Measurements from ENCODE around the gene FOXP1. TPM values are rescaled to one million over a fixed set of nuclear protein-coding genes. Genes with fewer than 3 reads are reported as not detected.

The FOXP1 gene
- total RNA-seq, 1 donor from 2014 or later: 33.2 TPM

GRCh38 chr3:71095511-71096291 is 487.8 kb downstream of the FOXP1 start:
- Histone ChIP-seq H3K4me3 (ENCODE audit: low read depth, low read length) (no peak overlapping the region), H3K36me3 (ENCODE audit: control insufficient read depth, insufficient read depth, low read length) (no peaks in the 10 kb centered on the region), H3K27me3 (ENCODE audit: control insufficient read depth, insufficient read depth, low read length) (no peaks in the 10 kb centered on the region)
- FAIRE-seq (no peak), DNase-seq (ENCODE audit: low read depth) (peak; percentile 64)
- TF ChIP-seq, protein P1, sequence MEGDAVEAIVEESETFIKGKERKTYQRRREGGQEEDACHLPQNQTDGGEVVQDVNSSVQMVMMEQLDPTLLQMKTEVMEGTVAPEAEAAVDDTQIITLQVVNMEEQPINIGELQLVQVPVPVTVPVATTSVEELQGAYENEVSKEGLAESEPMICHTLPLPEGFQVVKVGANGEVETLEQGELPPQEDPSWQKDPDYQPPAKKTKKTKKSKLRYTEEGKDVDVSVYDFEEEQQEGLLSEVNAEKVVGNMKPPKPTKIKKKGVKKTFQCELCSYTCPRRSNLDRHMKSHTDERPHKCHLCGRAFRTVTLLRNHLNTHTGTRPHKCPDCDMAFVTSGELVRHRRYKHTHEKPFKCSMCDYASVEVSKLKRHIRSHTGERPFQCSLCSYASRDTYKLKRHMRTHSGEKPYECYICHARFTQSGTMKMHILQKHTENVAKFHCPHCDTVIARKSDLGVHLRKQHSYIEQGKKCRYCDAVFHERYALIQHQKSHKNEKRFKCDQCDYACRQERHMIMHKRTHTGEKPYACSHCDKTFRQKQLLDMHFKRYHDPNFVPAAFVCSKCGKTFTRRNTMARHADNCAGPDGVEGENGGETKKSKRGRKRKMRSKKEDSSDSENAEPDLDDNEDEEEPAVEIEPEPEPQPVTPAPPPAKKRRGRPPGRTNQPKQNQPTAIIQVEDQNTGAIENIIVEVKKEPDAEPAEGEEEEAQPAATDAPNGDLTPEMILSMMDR (IDR thresholded peaks at IDR 0.05; ENCODE audit: insufficient read depth, low read length, severe bottlenecking): no peak

- FAIRE-seq (no peak), DNase-seq (ENCODE audit: low read depth) (no peak)
- no peaks in the 10 kb centered on the region for H3K27me3 ChIP-seq (ENCODE audit: control insufficient read depth, insufficient read depth, low read length)
- H3K36me3 ChIP-seq (ENCODE audit: control insufficient read depth, insufficient read depth, low read length): no peaks in the 10 kb centered on the region
- no peak overlapping the region for H3K4me3 ChIP-seq (ENCODE audit: low read depth, low read length)
- TF ChIP-seq, protein P1 (IDR thresholded peaks at IDR 0.05; ENCODE audit: insufficient read depth, low read length, severe bottlenecking): no peak
These were observed 488.8 kb downstream of the FOXP1 start for GRCh38 chr3:71094658-71095209.

DNA sequence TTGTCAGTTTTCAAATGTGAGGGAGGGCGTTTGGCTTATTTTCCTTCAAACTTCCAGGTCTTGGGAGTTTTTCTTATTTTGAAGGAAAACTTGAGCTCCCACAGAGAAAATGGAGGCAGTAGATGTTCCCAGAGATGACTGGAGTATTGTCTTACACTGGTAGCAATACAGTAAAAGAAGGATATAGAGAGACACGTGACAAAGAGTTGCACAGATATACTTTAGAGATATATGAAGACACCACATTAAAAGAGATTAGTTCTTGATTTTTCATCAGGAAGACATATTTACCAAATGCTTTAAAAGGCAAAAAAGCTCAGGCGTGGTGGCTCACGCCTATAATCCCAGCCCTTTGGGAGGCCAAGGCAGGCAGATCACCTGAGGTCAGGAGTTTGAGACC is 490.9 kb downstream of the FOXP1 start:
- DNase-seq (ENCODE audit: low read depth) (no peak), FAIRE-seq (no peak)
- Histone ChIP-seq H3K4me3 (ENCODE audit: low read depth, low read length) (no peak overlapping the region), H3K36me3 (ENCODE audit: control insufficient read depth, insufficient read depth, low read length) (no peaks in the 10 kb centered on the region), H3K27me3 (ENCODE audit: control insufficient read depth, insufficient read depth, low read length) (no peaks in the 10 kb centered on the region)
- TF ChIP-seq, protein P1 (IDR thresholded peaks at IDR 0.05; ENCODE audit: insufficient read depth, low read length, severe bottlenecking): no peak

DNA sequence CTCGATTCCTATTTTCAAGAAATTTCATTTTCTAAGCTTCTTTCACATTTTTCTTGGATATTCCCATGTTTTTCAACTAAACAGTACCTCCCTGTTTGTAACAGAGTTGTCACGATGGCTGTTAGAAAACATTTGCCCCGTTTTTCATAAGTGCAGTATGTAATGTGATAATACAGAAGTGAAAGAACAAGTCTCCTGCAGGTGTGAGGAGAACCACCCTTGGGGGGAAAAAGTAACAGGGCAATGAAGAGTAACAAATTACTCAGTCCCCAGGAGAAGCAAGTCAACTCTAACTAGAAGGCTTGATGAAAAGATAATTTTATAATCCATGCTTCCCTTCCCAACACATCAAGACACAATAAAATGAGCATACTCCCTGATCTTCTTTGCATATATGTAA is 493.3 kb downstream of the FOXP1 start:
- DNase-seq (ENCODE audit: low read depth): no peak
- no peaks in the 10 kb centered on the region for H3K36me3 ChIP-seq (ENCODE audit: control insufficient read depth, insufficient read depth, low read length)
- H3K27me3 ChIP-seq (ENCODE audit: control insufficient read depth, insufficient read depth, low read length): no peaks in the 10 kb centered on the region
- FAIRE-seq: no peak
- no peak overlapping the region for H3K4me3 ChIP-seq (ENCODE audit: low read depth, low read length)
- TF ChIP-seq, protein P1 (IDR thresholded peaks at IDR 0.05; ENCODE audit: insufficient read depth, low read length, severe bottlenecking): no peak

DNA sequence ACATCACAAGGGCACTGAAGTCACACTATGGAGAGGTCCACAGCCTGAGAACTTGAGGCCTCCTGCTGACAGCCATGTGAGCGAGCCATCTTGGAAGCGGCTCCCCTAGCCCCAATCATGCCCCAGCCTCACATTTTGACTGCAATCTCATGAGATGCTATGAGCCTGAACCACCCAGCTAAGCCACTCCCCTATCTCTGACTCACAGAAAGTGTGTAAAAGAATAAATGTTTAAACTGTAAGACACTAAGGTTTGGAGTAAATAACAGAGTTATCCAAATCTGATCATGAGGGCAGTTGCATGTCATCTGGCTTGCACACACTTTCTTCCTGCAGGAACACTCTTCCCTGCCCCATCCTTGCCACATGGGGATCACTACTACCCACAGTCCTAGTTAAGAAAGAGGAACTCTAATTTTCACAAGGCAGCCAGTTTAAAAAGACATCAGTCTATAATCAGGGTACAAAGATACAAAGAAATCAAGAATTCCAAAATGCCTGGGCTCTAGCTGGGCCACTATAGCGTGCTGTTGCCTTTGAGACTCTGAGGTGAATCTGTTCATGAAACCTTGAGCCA is 494.2 kb downstream of the FOXP1 start:
- H3K4me3 ChIP-seq (ENCODE audit: low read depth, low read length): no peak overlapping the region
- FAIRE-seq (no peak), DNase-seq (ENCODE audit: low read depth) (peak; percentile 49)
- no peaks in the 10 kb centered on the region for H3K27me3 ChIP-seq (ENCODE audit: control insufficient read depth, insufficient read depth, low read length)
- no peaks in the 10 kb centered on the region for H3K36me3 ChIP-seq (ENCODE audit: control insufficient read depth, insufficient read depth, low read length)
- TF ChIP-seq, protein P1 (IDR thresholded peaks at IDR 0.05; ENCODE audit: insufficient read depth, low read length, severe bottlenecking): no peak

Data from bronchial epithelial cell (primary cell).